Effector memory CD4-positive, alpha-beta T cell (primary cell): ENCODE results near the gene AMTN.

Experiments
- DNase-seq, 3 donors: peaks; one replicate each; pipeline ENCODE4 v3.0.0-alpha.2; 2020
- H3K27ac ChIP-seq: 2 replicates; pipeline ENCODE4 v1.7.0; 2013; ENCODE audit warnings: mild to moderate bottlenecking, low read length, moderate library complexity; ENCODE audit not compliant: insufficient read depth, poor library complexity, severe bottlenecking
- H3K27me3 ChIP-seq: replicated peaks from 2 replicates; pipeline ENCODE4 v1.7.0; 2013; ENCODE audit warnings: mild to moderate bottlenecking, low read length; ENCODE audit not compliant: insufficient read depth, control insufficient read depth, poor library complexity, severe bottlenecking
- H3K36me3 ChIP-seq: 2 replicates; pipeline ENCODE4 v1.7.0; 2013; ENCODE audit warnings: mild to moderate bottlenecking, low read length, moderate library complexity; ENCODE audit not compliant: control insufficient read depth, insufficient read depth
- H3K4me1 ChIP-seq: 2 replicates; pipeline ENCODE4 v1.7.0; 2013; ENCODE audit warnings: low read length, mild to moderate bottlenecking; ENCODE audit not compliant: control insufficient read depth, insufficient read depth, poor library complexity, severe bottlenecking
- H3K4me3 ChIP-seq: 2 replicates; pipeline ENCODE4 v1.7.0; 2013; ENCODE audit warnings: low read length, low read depth, mild to moderate bottlenecking; ENCODE audit not compliant: insufficient read depth, poor library complexity, severe bottlenecking
- H3K9me3 ChIP-seq: 2 replicates; pipeline ENCODE4 v1.7.0; 2013; ENCODE audit warnings: mild to moderate bottlenecking, low read length, moderate library complexity; ENCODE audit not compliant: control insufficient read depth

Gene AMTN

DNA sequence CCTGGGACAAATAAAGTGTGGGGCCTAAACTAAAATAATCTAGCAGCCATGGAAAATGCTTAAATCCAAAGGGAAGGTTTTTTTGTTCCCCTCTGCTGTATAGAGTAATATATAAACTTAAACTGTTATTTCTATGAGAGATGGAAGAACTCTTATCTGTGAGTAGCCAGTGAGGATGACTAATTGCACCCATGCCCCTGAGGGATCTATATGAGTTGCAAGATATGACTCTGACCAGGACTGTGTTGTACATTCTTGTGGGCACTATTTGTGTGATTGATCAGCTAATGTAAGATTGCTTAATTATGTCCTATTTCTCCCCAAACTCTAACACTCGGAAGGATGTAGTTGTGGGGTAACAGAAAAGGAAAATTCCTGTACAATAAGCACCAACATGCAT, 38.5 kb downstream of the AMTN start:
- no peaks in the 10 kb centered on the region for H3K27me3 ChIP-seq
- H3K27ac ChIP-seq: no peak overlapping the region
- no peaks in the 10 kb centered on the region for H3K4me1 ChIP-seq
- DNase-seq: no peak
- H3K9me3 ChIP-seq: no peaks in the 10 kb centered on the region
- H3K4me3 ChIP-seq: no peak overlapping the region
- H3K36me3 ChIP-seq: no peaks in the 10 kb centered on the region

GRCh38 chr4:70559211-70559830, 41.0 kb downstream of the AMTN start:
- Histone ChIP-seq H3K27ac (no peak overlapping the region), H3K9me3 (no peaks in the 10 kb centered on the region), H3K4me1 (no peaks in the 10 kb centered on the region), H3K4me3 (no peak overlapping the region), H3K27me3 (no peaks in the 10 kb centered on the region), H3K36me3 (no peaks in the 10 kb centered on the region)
- DNase-seq: peak in 1 of 3 donors; percentile 15

DNA sequence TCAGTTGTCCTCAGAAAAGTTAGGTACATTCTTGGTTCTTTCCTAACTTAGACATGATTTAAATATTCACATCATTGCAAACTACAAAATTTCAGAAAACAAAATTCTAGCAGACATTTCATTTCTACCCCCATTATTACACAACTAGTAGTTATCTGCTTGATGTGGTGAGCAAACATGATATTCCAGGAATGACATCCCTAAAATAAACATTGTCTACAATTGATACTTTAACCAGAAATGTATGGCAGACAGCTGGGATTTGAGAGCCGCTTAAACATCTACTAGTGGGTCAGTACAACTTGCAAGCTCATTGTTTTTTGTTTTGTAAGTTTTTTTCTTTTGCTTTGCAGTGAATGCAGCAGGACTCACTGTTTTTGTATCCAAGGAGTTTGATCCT, 41.6 kb downstream of the AMTN start:
- Histone ChIP-seq H3K9me3 (no peaks in the 10 kb centered on the region), H3K27ac (no peak overlapping the region), H3K4me1 (no peaks in the 10 kb centered on the region), H3K27me3 (no peaks in the 10 kb centered on the region), H3K4me3 (no peak overlapping the region), H3K36me3 (no peaks in the 10 kb centered on the region)
- DNase-seq: no peak

GRCh38 chr4:70564033-70564432, 45.7 kb downstream of the AMTN start:
- Histone ChIP-seq H3K4me3 (no peak overlapping the region), H3K27ac (no peak overlapping the region), H3K9me3 (no peaks in the 10 kb centered on the region), H3K36me3 (no peaks in the 10 kb centered on the region), H3K4me1 (no peaks in the 10 kb centered on the region), H3K27me3 (no peaks in the 10 kb centered on the region)
- no peak for DNase-seq

DNA sequence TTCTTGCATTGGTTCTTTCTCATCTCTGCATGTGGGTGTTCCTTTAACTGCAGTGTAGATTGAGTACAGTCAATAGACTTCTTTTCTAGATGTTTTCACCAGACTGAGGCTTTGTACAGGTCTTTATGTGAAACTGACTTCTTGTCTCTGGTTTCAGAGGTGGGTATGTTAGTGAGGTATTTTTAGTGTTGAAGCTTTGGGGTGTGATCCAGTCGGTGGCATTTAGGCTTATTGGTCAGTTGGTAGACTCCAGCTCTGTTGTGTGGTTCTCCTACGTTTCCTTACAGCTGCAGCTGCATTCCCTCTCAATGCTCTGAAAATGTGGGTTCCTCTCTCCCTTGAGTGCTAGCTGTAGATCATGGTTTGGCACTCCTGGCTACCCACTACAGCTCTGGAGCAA, 52.4 kb downstream of the AMTN start:
- H3K36me3 ChIP-seq: no peaks in the 10 kb centered on the region
- H3K27me3 ChIP-seq: no peaks in the 10 kb centered on the region
- H3K9me3 ChIP-seq: no peaks in the 10 kb centered on the region
- no peak for DNase-seq
- H3K4me1 ChIP-seq: no peaks in the 10 kb centered on the region
- no peak overlapping the region for H3K27ac ChIP-seq
- H3K4me3 ChIP-seq: no peak overlapping the region

DNA sequence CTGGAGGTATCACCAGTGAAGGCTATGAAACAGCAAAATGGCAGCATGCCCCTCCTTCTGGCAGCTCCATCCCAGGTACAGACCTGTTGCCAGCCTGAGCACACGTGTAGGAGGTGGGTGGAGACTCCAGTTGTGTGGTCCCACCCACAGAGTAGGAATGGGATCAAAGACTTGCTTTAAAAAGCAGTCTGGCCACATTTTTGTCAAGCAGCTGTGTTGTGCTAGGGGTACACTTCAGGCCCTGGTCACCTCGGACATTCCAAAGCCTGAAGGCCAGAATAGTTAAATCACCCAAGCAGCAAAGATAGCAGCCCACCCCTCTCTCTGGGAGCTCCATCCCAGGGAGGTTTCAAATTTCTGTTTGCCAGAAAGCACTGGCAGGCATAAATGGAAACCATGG, 53.4 kb downstream of the AMTN start:
- DNase-seq: no peak
- Histone ChIP-seq H3K27ac (no peak overlapping the region), H3K9me3 (no peaks in the 10 kb centered on the region), H3K36me3 (no peaks in the 10 kb centered on the region), H3K4me1 (no peaks in the 10 kb centered on the region), H3K27me3 (no peaks in the 10 kb centered on the region), H3K4me3 (no peak overlapping the region)

DNA sequence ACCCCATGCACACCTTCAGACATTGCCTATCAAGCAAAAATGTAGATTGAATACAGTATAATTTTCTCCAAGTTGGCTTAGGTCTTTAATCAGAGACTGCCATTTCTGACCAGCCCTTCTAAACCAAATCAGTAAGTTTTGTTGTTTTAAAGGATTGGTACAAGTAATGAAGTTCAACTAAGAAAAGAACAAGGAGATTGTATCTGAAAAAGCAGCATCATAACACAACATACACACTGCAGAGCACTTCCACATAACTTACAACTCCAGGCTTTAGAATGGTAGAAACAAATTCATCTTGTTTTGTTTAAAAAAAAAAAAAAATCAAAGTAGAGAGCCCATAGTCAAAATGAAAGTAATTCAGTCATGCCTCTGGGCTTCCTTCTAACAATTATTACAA, 57.6 kb downstream of the AMTN start:
- Histone ChIP-seq H3K36me3 (no peaks in the 10 kb centered on the region), H3K27me3 (peaks cover 3% of the 10 kb centered on the region), H3K4me3 (no peak overlapping the region), H3K4me1 (no peaks in the 10 kb centered on the region), H3K27ac (no peak overlapping the region), H3K9me3 (no peaks in the 10 kb centered on the region)
- no peak for DNase-seq

- Histone ChIP-seq H3K4me3 (no peak overlapping the region), H3K27me3 (peaks cover 3% of the 10 kb centered on the region), H3K9me3 (no peaks in the 10 kb centered on the region), H3K27ac (no peak overlapping the region), H3K36me3 (no peaks in the 10 kb centered on the region), H3K4me1 (no peaks in the 10 kb centered on the region)
- no peak for DNase-seq
Measured at GRCh38 chr4:70577220-70577927, 59.0 kb downstream of the AMTN start.

DNA sequence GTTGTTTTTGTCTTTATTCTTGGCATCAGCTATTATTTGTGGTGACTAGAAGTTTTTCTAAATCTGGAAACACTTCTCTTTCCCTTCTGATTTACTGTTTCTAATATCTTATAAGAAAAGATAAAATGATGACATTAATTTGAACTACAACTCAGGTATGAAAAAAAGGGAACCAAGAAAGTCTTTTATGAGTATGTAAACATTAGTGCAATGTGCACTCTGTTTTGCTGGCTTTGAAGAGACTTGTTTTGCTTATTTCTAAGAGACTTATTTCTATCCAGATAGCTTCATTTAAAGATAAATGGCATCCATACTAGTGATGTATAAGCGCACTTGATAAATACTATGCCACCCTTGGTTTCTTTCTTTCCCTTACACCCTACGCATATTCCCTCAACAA, 63.6 kb downstream of the AMTN start:
- no peak overlapping the region for H3K27ac ChIP-seq
- H3K27me3 ChIP-seq: peaks cover 3% of the 10 kb centered on the region
- no peaks in the 10 kb centered on the region for H3K9me3 ChIP-seq
- H3K36me3 ChIP-seq: no peaks in the 10 kb centered on the region
- DNase-seq: no peak
- no peak overlapping the region for H3K4me3 ChIP-seq
- H3K4me1 ChIP-seq: no peaks in the 10 kb centered on the region
